Activated CD8-positive, alpha-beta memory T cell treated with anti-CD3 and anti-CD28 coated beads for 1 hour (primary cell): ENCODE data around the gene STX4.

Source experiments
- DNase-seq, 2 donors: peaks; one replicate each; pipeline ENCODE4 v3.0.0-alpha.2; 2020; ENCODE audit warnings: low read depth in 1 of 2; ENCODE audit errors: extremely low read depth in 1 of 2

Gene STX4

DNA sequence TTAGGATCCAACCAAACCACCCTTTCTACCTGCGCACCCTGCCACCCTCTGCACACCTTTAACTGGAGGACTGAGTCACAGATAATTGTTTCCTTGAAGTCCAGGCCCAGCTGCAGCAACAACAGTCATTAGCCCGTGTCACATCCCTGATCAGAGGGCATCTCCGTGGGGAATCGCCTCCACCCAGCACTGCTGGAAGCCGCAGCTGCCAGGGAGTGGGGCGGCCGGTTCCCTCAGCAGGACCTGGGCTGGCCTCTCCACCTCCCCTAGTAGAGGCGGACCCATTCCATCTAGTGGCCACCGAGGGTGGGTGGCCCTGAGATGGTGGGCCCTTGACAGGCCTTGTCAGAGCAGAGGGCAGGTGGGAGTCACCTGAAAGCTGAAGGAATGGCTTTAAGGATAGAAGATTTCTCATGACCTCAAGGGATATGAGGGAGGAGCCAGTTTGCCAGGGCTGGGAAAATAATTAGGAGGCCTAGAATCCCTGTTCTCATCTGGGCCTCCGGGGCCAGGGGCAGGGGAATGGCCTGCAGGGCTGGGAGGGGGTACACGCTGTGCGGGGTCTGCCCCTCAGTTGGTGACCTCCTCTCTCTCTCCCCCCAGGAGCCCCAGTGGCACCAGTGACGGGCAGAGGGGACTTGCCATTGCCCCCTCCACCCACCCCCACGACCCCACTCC, 49.1 kb downstream of the STX4 start:
- DNase-seq = no peak

DNA sequence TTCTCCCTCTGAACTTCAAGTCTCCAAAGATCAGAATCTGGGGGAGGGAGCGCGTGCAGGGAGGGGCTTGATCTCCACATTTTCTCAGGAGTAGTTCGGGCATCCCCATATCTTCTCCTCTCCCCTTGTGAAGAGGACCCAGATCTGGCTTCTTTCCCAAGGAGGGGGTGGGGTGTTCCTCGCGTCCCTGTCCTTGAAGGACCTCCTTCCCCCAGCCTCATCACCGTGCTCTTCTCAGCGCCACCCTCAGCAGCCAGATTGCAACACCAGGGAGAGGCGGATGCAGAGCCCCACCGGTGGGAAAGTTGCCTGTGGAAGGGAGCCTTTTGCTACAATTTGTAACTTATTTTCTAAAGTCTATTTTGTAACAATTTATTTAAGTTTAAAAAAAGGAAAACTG, 49.7 kb downstream of the STX4 start:
- no peak for DNase-seq

DNA sequence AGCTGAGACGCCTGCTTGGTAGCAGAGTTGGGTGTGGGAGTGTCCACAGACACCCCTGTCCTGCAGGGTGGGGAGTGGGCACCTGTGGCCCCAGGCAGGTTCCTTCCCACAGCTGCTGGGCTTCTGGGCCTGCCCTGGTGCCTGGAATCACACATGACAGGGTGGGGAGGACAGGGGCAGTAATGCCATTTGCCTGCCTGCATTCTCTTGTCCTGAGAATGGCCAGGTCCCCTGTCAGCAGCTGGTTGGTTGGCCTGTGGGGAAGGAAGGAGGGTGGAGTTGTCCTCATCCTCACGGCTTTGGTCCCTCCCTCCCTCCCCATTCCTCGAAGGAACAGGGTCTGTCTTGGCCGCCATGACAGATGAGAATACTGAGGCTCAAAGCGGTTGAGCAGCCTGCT, 50.2 kb downstream of the STX4 start:
- DNase-seq = no peak

DNA sequence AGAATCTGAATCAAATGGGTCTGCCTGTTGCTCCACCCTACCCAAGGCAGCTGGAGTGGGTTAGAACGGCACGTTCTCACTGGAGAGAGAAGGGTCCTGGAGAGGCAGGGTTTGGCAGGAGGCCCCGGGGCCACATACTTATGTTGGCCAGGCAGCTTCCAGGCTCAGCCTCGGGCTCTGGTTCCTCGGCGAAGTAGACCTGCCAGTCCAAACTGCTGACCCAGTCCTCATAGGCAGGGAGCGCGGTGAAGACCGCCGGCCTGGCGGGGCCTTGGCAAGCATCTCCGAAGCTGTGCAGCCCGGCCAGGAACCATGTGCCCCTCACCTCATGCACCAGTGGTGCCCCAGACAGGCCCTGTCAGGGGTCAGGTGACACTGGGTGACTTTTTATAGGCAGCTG, 50.6 kb downstream of the STX4 start:
- DNase-seq = no peak

DNA sequence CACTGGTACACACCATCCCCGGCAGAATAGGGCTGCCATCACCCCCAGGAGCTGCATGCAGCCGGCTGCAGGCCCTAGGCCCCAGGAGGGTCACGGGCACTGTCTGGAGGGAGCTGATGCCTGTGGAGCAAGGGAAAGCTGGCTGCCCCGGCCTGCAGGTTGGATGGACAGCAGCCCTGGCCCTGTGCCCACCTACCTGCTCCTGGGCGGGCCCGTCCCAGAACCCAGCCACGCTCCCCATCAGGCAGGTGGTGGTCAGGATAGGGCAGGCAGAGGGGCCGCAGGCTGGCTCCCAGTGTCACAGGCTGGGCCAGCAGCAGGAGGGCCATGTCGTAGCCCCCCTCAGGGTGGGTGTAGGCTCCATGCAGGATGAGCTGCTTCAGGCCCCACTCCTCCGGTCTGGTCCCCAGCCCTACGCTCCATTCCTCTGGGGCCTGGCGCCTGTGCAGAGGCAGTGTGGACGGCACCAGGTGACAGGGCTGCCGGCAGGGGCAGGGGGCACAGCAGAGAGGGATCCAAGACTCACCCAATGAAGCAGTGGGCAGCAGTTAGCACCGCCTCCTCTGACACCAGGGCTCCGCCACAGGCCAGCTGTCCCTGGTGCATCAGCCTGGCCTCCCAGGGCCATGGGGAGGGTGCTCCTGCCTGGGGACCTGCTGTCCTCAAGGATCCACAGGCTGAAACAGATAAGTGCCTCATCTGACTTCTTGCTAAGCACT, 51.4 kb downstream of the STX4 start:
- no peak for DNase-seq

DNA sequence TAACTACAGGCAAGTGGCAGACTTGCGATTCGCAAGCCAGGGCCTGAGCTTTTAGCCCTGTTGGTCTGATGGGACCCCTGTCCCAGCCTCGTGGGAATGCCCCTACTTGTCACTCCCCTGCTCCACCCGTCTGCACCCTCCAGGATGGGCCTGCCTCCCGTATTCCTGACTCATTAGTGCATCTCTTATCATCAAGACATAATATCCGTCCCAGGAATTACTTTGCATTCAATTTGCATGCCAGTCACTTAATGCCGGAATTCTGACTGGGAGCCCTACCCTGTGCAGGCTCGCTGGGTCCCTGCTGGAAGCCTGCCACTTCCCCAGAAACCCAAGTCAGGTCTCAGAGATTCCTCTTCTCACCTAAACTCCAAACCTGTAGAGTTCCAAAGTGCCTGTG, 52.1 kb downstream of the STX4 start:
- no peak for DNase-seq

DNA sequence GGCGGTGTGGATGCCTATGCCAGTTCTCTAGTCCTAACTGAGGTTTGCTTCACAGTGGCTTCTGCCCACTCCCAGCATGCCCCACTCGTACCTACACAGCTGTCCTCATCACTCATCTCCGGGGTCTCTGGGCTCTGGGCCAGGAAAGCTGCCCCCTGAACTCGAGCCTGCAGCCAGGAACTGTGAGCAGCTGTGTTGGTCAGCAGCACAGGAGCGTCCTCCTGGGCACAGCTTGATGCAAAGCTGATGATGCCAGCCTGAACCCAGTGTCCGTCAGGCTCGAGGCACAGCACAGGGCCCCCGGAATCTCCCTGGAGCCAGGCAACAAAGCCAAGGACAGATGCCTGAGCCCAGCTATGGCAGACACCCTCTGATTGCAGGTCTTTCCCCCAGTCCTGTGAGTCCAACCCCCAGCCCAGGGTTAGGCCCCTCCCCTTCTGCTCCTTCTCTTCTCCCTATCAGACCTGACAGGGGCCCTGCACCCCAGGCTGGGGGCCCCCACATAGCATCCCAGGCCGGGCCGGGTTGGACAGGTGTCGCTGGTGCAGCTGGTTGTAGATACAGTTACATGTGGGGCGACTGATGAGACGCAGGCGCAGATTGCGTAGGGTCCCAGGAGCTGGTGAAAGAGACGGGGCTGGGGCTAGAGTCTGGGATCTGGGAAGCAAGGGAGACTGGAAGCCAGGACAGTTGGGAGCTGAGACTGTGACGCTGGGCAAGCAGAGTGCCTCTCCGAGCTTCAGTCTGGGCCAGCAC, 52.7 kb downstream of the STX4 start:
- no peak for DNase-seq

DNA sequence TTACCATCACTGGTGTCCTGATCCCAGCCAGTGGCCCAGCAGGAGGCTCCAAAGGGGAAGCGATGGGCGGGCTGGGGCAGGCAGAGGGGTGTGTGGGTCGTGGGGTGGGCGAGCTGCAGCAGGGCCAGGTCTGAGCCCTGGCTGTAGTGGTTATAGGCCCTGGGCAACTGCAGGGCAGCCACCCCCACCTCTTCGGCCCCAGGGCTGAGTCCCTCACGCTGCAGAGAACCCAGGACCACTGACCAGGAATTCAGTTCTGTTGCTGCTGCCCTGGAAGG, 53.2 kb downstream of the STX4 start:
- DNase-seq = no peak

DNA sequence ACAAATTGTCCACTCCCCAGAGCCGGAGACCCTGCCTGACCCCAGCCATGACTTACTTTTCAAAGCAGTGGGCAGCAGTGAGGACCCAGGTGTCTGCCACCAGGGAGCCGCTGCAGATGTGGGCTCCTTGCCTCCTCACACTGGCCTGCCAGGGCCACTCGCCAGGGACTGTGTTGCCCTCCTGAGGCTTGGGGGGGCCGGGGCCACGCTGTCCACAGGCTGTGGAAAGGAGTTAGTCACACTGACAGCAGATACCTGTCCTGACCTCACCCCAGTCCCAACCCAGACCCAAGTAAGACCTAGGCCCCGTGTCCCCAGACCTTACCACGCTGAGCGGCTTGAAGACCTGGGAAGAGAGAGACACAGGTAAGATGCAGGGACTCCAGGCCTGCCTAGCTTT, 54.1 kb downstream of the STX4 start:
- no peak for DNase-seq

DNA sequence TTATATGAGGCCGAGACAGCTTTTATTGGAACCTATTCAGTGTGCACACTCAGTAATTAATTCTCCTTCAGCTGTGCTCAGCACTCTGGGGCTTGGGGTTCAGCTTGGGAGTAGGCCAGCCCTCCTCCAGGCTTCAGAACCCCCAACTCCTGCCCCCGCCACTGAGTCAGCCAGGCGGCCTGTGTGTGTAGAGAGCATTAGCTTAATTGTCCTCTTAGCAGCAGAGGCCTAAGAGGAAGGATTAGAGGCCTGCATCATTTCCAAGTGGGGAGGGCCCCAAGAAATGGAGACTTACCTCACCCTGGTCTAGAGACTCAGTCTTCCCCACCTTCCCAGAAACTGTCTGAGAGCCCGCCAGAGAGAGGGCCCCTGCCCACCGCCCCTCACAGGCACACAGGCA, 54.6 kb downstream of the STX4 start:
- no peak for DNase-seq

DNA sequence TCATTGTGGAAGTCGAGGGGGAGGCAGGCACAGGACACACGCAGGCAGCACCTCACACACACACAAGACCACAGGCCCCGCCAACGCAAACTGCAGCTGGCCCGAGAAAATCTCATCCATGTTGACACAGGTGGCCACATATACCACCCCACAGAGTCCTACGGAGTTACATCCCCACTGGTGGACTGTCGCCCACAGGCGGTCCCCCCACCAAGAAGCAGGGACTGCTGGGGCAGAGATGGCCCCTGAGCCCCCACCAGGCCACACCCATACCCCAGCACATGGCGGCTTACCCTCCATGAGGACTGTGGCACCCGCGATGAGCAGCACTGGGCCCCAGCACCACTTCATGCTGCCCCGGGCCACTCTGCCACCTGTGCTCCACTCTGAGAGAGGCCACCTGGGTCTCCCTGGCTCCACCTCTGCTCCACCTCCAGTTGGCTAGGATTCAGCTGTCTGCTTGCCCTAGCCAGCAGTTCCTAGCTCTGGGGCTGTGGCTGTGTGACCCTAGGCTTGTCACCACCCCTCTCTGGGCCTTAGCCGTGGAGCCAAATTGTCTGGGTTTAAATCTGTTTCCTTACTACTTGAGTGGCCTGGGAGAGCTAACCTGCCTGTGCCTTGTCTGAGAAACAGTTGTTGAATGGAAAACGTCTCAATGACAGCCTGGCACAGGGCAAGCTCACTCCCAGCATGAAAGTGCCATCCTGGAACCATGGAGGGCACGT, 55.3 kb downstream of the STX4 start, which contains the start of gene PRSS53:
Gene PRSS53, minus strand, starts transcription at position 485 of the 725 bp plus-strand sequence. Its CDS starts 134 bp downstream, at position 351.
- DNase-seq = no peak

DNA sequence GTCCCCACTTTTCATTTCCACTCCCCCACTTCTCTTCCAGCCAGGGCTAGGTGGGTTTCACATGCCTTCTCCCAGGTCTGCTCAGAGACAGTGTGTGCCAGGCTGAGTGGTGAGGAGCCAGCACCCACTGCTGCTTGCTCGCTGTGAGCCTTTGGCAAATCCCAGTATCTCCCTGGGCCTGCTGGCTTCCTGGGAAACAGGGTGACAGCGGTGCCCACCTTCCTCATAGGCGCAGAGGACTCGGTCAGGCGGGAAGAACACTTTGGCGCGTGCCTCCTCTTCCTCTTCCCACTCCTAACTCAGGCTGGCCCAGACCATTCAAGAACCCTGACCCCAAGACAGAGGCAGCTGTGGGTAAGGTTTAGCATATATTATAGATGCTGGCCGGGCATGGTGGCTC, 55.8 kb downstream of the STX4 start:
- no peak for DNase-seq
